HG03097 (cell line): Measurements from ENCODE around the gene AKTIP.

ENCODE experiments used
- ATAC-seq: cut with Tn5 transposase; IDR thresholded peaks from one replicate; pipeline ENCODE4 v1.9.1; 2021; ENCODE audit not compliant: unreplicated experiment, low FRiP score

The AKTIP gene

DNA sequence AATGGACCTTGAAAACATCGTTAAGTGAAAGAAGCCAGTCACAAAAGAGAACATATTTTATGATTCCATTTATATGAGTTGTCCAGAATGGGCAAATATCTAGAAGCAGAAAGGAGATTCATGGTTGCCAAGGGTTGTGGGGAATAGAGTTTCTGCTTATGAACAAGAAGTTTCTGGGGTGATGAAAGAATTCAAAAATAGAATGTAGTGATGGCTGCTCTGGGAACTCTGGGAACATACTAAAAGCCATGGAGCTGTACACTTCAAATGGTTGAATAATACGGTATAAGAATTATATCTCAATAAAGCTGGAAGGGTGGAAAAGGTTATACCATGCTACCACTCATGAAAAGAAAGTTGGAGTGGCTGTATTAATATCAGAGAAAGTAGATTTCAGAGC is 18.5 kb downstream of the AKTIP start:
- ATAC-seq = no peak

DNA sequence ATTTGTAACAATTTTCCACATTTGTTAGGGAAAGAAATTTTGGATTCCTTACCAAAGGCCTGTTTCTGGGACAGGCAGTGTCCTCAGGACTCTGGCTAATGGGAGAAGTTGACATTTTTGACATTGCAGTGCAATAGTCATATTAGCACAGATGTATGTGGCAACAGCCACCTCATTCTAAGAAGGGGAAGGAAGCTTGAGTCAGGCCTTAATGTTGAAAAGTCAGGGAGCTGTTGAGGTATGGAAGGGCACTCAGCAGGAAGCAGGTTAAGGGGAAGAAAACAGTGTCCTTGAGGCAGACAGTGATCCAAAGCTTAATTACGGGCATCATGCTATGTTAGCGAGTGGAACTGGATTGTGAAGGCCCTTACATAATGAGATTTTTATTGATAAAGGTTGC is 20.9 kb downstream of the AKTIP start:
- ATAC-seq = no peak

DNA sequence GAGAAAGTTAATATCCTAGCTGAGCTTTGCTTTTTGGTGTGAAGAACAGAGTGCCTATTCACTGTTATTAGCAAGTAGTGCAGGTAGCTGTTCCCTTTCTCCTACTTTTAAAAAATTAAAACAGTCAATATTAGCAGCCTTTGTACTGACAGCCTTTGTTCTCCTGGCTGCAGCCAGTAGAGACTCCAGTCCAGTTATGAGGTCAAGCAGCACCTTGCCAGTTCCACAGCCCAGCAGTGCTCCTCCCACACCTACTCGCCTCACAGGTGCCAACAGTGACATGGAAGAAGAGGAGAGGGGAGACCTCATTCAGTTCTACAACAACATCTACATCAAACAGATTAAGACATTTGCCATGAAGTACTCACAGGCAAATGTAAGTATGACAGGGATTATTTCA is 22.6 kb downstream of the AKTIP start:
- no peak for ATAC-seq

DNA sequence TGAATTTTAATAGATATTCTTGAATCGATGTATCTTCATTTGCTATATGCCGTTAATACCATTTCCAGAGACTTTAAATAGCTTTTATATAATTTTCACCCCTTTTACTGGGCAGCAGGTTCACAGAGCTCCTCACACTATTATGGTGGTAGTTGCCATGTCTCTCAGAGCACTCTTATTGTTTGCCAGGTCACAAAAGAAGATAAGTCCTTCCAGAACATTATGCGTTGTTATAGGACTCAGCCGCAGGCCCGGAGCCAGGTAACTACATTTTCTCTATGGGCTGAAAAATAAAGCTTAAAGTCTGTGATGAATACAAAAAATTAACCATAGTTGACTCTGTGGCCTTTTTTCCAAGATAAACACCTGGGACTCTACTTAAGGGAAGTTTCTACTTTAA is 24.0 kb downstream of the AKTIP start:
- no peak for ATAC-seq

DNA sequence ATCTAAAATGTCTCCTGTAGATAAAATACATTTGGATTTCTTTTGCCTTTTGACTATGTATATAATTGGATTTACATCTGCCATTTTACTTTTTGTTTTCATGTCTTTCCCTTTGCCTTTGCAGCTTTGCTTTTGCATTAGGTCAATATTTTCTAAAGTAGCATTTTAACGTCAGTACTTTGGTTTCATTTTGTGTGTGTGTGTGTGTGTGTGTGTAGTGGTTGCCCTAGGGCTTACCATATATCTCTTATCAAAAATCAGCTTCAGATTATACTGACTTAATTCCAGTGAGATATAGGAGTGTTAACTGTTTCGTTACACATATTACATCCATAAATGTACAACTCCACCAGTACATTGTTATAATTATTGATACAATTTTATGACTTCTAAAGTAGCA is 26.1 kb downstream of the AKTIP start:
- ATAC-seq = no peak

DNA sequence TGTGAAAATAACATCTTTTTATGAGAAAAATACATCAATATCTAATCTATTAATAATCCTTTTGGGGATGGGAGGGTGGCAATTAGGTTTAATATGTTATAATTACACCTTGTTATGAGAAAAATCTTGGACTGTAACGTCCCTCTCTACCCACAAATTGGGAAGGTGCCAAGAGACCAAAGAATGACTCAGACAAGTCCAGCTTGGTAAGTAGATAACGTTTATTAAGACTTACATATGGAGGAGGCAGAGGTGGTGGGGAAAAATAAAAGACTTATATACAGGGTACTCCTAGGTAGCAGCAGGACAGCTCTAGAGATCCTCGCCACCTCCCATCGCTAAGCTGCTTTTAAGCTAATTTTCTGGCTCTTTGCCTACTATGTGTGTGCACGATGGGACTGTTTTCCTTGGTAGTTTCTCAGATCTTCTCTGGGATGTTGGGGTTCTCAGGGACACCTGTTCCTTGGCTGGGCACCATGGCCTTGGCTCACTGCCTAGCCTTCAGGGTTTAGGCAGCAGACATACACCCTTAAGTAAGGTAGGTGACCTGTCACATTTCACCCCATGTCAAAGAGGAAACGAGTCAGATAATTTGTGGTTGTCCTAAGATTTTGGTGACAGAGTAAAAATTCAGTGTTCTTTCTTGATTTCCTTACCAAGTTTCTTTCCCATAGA is 37.3 kb downstream of the AKTIP start:
- ATAC-seq = no peak

DNA sequence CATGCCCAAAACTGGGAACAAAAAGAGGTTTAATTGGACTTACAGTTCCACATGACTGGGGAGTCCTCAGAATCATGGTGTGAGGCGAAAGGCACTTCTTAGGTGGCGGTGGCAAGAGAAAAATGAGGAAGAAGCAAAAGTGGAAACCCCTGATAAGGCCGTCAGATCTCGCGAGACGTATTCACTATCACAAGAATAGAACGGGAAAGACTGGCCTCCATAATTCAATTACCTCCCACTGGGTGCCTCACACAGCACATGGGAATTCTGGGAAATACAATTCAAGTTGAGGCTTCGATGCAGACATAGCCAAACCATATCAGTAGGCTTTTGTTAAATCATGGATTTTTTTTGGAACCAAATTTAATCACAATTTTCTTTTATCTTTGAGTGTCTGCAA is 44.4 kb downstream of the AKTIP start:
- no peak for ATAC-seq

DNA sequence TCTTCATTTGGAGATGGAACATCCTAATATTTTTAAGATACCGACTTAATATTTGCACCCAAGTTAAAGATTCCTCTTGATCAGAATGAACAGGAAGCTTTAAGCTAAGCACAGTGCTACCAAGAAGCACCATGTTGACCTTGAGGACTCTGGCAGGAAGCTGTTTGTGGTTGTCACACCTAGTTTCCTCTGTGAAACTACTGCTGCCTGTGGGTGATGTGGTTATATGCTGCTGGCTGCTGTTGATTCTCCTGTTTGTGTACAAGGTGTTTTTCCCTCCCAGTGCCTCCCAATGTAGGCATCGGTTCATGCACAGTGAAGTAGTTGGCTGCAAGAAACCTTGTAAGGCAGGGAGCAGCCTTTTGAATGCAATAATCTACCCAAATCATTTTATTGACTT is 45.3 kb downstream of the AKTIP start:
- peak; percentile 100 for ATAC-seq

DNA sequence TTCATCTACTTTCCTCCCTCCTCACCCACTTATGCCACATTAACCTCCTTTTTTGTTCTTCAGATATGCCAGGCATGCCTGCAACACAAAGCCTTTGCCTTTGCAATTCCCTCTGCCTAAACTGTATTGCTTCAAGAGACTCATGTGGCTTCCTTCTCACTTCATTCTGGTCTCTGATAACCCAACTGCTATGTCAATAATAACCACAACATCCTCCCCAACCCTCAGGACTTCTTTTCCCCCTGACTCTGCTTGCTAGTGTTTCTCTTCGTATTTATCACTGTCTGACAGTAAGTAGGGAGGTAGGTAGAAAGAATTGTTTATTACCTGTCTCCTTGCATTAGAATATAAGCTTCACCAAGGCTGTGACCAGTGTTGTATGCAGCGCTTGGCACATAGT is 46.4 kb downstream of the AKTIP start:
- ATAC-seq = no peak

DNA sequence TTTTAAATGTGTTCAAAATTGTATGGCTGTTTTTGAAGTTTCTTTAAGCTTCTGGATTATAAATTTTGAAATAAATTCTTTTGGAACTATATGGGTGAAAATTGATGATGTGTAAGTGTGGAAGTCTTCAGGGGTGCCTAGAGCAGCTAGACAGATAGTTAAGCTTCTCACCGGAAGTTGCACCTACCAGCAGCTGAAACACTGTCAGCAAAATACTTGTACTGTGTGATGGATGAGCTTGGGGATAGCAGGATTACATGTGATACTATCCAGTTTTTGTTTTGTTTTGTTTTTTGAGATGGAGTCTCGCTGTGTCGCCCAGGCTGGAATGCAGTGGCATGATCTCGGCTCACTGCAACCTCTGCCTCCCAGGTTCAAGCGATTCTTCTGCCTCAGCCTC is 49.1 kb downstream of the AKTIP start:
- ATAC-seq = no peak

DNA sequence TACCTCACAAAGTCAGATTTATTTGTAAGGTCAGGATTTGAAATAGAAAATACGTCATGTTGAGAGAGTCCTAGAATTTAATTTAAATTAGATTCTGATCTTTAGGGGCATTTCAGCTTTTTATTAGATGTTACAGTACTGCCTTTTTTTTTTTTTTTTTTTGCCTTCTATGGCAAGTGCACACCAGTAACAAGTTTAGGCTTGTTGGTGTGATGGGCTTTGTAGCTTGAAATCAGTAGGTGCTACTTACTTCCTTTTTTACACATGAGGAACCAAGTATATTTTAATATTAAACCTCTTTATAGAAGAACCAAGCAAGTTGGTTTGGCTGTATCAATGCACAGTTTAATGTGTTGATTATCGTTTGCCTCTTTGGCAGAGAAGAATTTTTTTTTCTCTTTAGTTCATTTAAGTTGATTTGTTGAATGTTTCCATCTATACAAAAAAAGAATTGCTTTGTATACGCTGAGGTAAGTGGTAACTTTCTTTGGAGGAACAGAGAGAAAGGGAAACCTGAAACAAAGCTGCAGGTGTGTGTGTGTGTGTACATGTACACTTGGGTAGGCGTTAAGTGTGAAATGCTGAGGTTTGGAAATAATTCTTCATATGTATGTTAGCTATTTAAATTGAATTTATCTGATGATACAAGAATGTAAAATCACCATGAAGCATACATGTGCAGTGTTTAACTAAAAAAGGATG is 53.0 kb downstream of the AKTIP start:
- no peak for ATAC-seq

DNA sequence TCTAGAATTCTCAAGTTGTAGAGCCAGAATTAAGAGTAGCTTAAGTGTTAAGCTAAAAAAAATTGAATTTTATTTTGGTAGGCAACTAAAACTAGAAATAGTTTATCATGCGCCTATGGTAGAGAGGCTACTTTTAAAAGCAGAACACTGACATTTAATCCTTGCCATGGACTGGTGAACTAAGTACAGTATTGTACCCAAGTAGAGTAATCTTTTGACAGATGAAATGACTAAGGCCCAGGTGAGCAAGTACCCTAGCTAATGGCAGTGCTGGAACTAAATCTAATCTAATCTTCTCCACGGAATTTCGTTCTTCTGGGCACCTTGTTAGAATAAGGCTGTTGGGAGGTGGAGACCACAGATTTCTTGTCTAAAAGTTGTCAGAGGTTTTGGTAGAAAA is 56.9 kb downstream of the AKTIP start:
- ATAC-seq = no peak

DNA sequence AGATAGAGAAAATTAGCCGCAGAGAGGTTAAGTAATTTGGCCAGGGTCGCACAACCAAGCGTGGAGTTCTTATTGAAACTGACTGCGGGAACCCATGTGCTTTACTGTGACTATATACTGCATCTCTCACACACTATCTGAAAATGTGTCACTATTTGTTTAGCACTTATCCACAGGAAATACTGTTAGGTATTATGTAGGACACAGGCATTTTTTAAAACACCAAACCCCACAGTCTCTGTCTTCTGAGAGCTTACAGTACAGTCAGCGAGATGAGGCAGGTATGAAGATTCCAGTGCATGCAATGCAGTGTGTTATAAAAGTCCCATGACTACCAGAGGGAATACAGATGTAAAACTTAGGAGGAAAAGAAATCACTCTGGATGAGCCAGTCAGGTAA is 57.5 kb downstream of the AKTIP start:
- ATAC-seq = no peak
